Activated CD4-positive, alpha-beta T cell treated with anti-CD3 and anti-CD28 coated beads, Interleukin-2, Interleukin-6, amounts not matched to agents 100 ng/mL and 50 ng/mL, durations not matched to agents 16 hours and 8 hours (primary cell): ENCODE measurements around the gene ELOVL6.
A peak's percentile ranks its signal among the peaks of the same experiment; 100 is the strongest.
"Not testable (repeated sequence)": the region's sequence is repeated elsewhere in the genome, so short reads cannot be mapped to it uniquely, and the experiment has no call there.

Experiments
- DNase-seq: peaks from one replicate; pipeline ENCODE4 v3.0.0-alpha.2; 2020

The ELOVL6 gene

GRCh38 chr4:110064934-110065333 lies 133.5 kb downstream of the ELOVL6 start:
- no peak for DNase-seq

GRCh38 chr4:110064295-110064694 lies 134.1 kb downstream of the ELOVL6 start:
- no peak for DNase-seq

- no peak for DNase-seq
Observed at GRCh38 chr4:110062166-110062565, 136.2 kb downstream of the ELOVL6 start.

- DNase-seq = no peak
Observed at GRCh38 chr4:110061076-110061475, 137.3 kb downstream of the ELOVL6 start.

- peak; percentile 50 for DNase-seq
Observed at GRCh38 chr4:110059556-110060191, 138.7 kb downstream of the ELOVL6 start.

GRCh38 chr4:110058677-110059076 lies 139.7 kb downstream of the ELOVL6 start:
- no peak for DNase-seq

- DNase-seq = peak; percentile 62
Observed at GRCh38 chr4:110055158-110055768, 143.2 kb downstream of the ELOVL6 start.

- peak; percentile 58 for DNase-seq
Observed at GRCh38 chr4:110049951-110050925, 148.2 kb downstream of the ELOVL6 start.

GRCh38 chr4:110046588-110047049 lies 151.8 kb downstream of the ELOVL6 start:
- DNase-seq = no peak

- no peak for DNase-seq
Observed at GRCh38 chr4:110042545-110043517, 155.6 kb downstream of the ELOVL6 start.

- DNase-seq = no peak
Observed at GRCh38 chr4:110041735-110042134, 156.7 kb downstream of the ELOVL6 start.

GRCh38 chr4:110039164-110039563 lies 159.3 kb downstream of the ELOVL6 start:
- DNase-seq = not testable (repeated sequence)

GRCh38 chr4:110034026-110034393 lies 164.4 kb downstream of the ELOVL6 start:
- DNase-seq = no peak

- no peak for DNase-seq
Observed at GRCh38 chr4:110033355-110034025, 164.9 kb downstream of the ELOVL6 start.

GRCh38 chr4:110032603-110033002 lies 165.8 kb downstream of the ELOVL6 start:
- DNase-seq = no peak

- DNase-seq = no peak
Observed at GRCh38 chr4:110025718-110026117, 172.7 kb downstream of the ELOVL6 start.

- no peak for DNase-seq
Observed at GRCh38 chr4:110025056-110025455, 173.4 kb downstream of the ELOVL6 start.

- no peak for DNase-seq
Observed at GRCh38 chr4:110022457-110022856, 176.0 kb downstream of the ELOVL6 start.

GRCh38 chr4:110020646-110021443 lies 177.6 kb downstream of the ELOVL6 start:
- no peak for DNase-seq

GRCh38 chr4:110020139-110020538 lies 178.3 kb downstream of the ELOVL6 start:
- no peak for DNase-seq

GRCh38 chr4:110019153-110019552 lies 179.3 kb downstream of the ELOVL6 start:
- DNase-seq = peak; percentile 7
